OCI-LY7 (cell line): ENCODE data around the gene GID8. TPM values are rescaled to one million over a fixed set of nuclear protein-coding genes. Genes with fewer than 3 reads are reported as not detected.

Experiments used
- BruUV-seq: library from RNA; stranded (reverse); fragments of 400-500 nt; replicated peaks from 2 replicates; lab custom pipeline; 2021; lab: Mats Ljungman, UMichigan
- CTCF ChIA-PET: fragments of 300-600 bp; sonication (Branson Sonifier 250); formaldehyde crosslinking; loops from one replicate; lab custom pipeline; 2022; ENCODE audit warnings: antibody characterized with exemption; ENCODE audit not compliant: unreplicated experiment; lab: Charles Lee
- POLR2A ChIA-PET: fragments of 300-600 bp; sonication (Branson Sonifier 250); formaldehyde crosslinking; loops from one replicate; lab custom pipeline; 2022; ENCODE audit warnings: antibody characterized with exemption; lab: Charles Lee
- DNase-seq: peaks from one replicate; pipeline ENCODE4 v3.0.0-alpha.2; 2015; ENCODE audit warnings: low spot score
- H2AFZ ChIP-seq: fragments of 200-600 bp; sonication (generic), shearing (Covaris generic); 2 replicates; pipeline ENCODE4 v1.6.1; 2014; ENCODE audit warnings: mild to moderate bottlenecking, antibody characterized with exemption, low read length, moderate library complexity
- H3K27ac ChIP-seq: fragments of 200-600 bp; sonication (generic); 2 replicates; pipeline ENCODE4 v1.5.1; 2014; ENCODE audit warnings: mixed run types, low read depth, mild to moderate bottlenecking, moderate library complexity, low read length, inconsistent platforms; ENCODE audit not compliant: poor library complexity, severe bottlenecking
- H3K36me3 ChIP-seq: fragments of 200-600 bp; sonication (generic); 2 replicates; pipeline ENCODE4 v1.6.1; 2014; ENCODE audit warnings: mild to moderate bottlenecking, antibody characterized with exemption, low read length, moderate library complexity, mixed read lengths; ENCODE audit not compliant: insufficient read depth
- H3K4me1 ChIP-seq: fragments of 200-600 bp; sonication (generic); 2 replicates; pipeline ENCODE4 v1.5.1; 2014; ENCODE audit warnings: mild to moderate bottlenecking, low read length; ENCODE audit not compliant: insufficient read depth, poor library complexity, severe bottlenecking
- H3K4me2 ChIP-seq: fragments of 200-600 bp; sonication (generic); 2 replicates; pipeline ENCODE4 v1.6.1; 2014; ENCODE audit warnings: mild to moderate bottlenecking, low read length
- H3K4me3 ChIP-seq: fragments of 200-600 bp; sonication (generic); 2 replicates; pipeline ENCODE4 v1.5.1; 2014; ENCODE audit warnings: mild to moderate bottlenecking, low read depth, low read length; ENCODE audit not compliant: poor library complexity, severe bottlenecking
- H3K79me2 ChIP-seq: fragments of 200-600 bp; sonication (generic); 2 replicates; pipeline ENCODE4 v1.6.1; 2016; ENCODE audit warnings: low read depth, mild to moderate bottlenecking, low read length, moderate library complexity, mixed read lengths; ENCODE audit not compliant: insufficient read depth
- H3K9me2 ChIP-seq: fragments of 200-600 bp; sonication (generic); 2 replicates; pipeline ENCODE4 v1.6.1; 2016; ENCODE audit warnings: mild to moderate bottlenecking, low read length, mixed read lengths; ENCODE audit not compliant: insufficient read depth
- H3K9me3 ChIP-seq: fragments of 200-600 bp; sonication (generic); 2 replicates; pipeline ENCODE4 v1.6.1; 2014; ENCODE audit warnings: mild to moderate bottlenecking, mixed run types, low read length, mixed read lengths
- H4K20me1 ChIP-seq: fragments of 200-600 bp; sonication (generic); 2 replicates; pipeline ENCODE4 v1.6.1; 2014; ENCODE audit warnings: mild to moderate bottlenecking, antibody characterized with exemption, low read length, moderate library complexity, mixed read lengths; ENCODE audit not compliant: insufficient read depth
- CTCF ChIP-seq: fragments of 200-600 bp; sonication (generic); conservative IDR thresholded peaks from 2 replicates; pipeline ENCODE4 v1.5.1; 2014; ENCODE audit warnings: mild to moderate bottlenecking, antibody characterized with exemption, low read length, moderate library complexity, mixed read lengths
- EZH2phosphoT487 ChIP-seq: fragments of 200-600 bp; sonication (generic); IDR thresholded peaks from 2 replicates; pipeline ENCODE4 v1.6.1; 2018; ENCODE audit warnings: low read depth, borderline replicate concordance, mild to moderate bottlenecking, mixed run types, antibody characterized with exemption, low read length, moderate library complexity, mixed read lengths
- intact Hi-C: fragments of 100-400 bp; cut with micrococcal nuclease; formaldehyde crosslinking; loops from one replicate; pipeline ENCODE4 v1.10.0; 2022; ENCODE audit not compliant: unreplicated experiment
- total RNA-seq, 2 experiments: library from RNA; depleted of rRNA in 1 of 2; stranded (reverse); fragments of >200 nt in 1 of 2; shearing (Covaris generic) in 1 of 2; gene quantifications; 2 replicates each; pipeline ENCODE4 v1.2.3, GENCODE V29; 2014 to 2022

GID8 gene
- total RNA-seq, 2 experiments from 2014 or later, result 28.7 to 47.7 TPM

GRCh38 chr20:62975251-62975760 lies 37.4 kb downstream of the GID8 start:
- POLR2A ChIA-PET, result no interaction called here
- TF ChIP-seq CTCF (no peak), EZH2phosphoT487 (no peak)
- H3K9me3 ChIP-seq, result no peaks in the 10 kb centered on the region
- H3K36me3 ChIP-seq, result no peaks in the 10 kb centered on the region
- no TSS peak for BruUV-seq
- no peak overlapping the region for H3K4me2 ChIP-seq
- intact Hi-C loops, result no loop called here
- H3K9me2 ChIP-seq, result no peaks in the 10 kb centered on the region
- no peak for DNase-seq
- peaks cover 18% of the 10 kb centered on the region for H3K4me1 ChIP-seq
- CTCF ChIA-PET, result no interaction called here
- no peak overlapping the region for H3K27ac ChIP-seq
- no peaks in the 10 kb centered on the region for H3K79me2 ChIP-seq
- no peaks in the 10 kb centered on the region for H4K20me1 ChIP-seq
- H2AFZ ChIP-seq, result no peak overlapping the region
- H3K4me3 ChIP-seq, result no peak overlapping the region

GRCh38 chr20:62975812-62976508 lies 38.0 kb downstream of the GID8 start:
- no peaks in the 10 kb centered on the region for H3K9me2 ChIP-seq
- BruUV-seq, result no TSS peak
- CTCF ChIA-PET, result no interaction called here
- TF ChIP-seq CTCF (no peak), EZH2phosphoT487 (no peak)
- H3K4me3 ChIP-seq, result no peak overlapping the region
- DNase-seq, result no peak
- H3K9me3 ChIP-seq, result no peaks in the 10 kb centered on the region
- H3K4me2 ChIP-seq, result no peak overlapping the region
- H3K4me1 ChIP-seq, result peaks cover 18% of the 10 kb centered on the region
- H4K20me1 ChIP-seq, result no peaks in the 10 kb centered on the region
- H2AFZ ChIP-seq, result no peak overlapping the region
- no peaks in the 10 kb centered on the region for H3K36me3 ChIP-seq
- H3K27ac ChIP-seq, result no peak overlapping the region
- POLR2A ChIA-PET, result no interaction called here
- no peaks in the 10 kb centered on the region for H3K79me2 ChIP-seq
- intact Hi-C loops, result no loop called here

- no TSS peak for BruUV-seq
- H3K9me2 ChIP-seq, result no peaks in the 10 kb centered on the region
- no peaks in the 10 kb centered on the region for H3K79me2 ChIP-seq
- no peaks in the 10 kb centered on the region for H3K9me3 ChIP-seq
- CTCF ChIA-PET, result no interaction called here
- POLR2A ChIA-PET, result no interaction called here
- TF ChIP-seq CTCF (no peak), EZH2phosphoT487 (no peak)
- H2AFZ ChIP-seq, result no peak overlapping the region
- DNase-seq, result no peak
- H4K20me1 ChIP-seq, result no peaks in the 10 kb centered on the region
- peaks cover 18% of the 10 kb centered on the region for H3K4me1 ChIP-seq
- no peak overlapping the region for H3K4me3 ChIP-seq
- H3K4me2 ChIP-seq, result no peak overlapping the region
- intact Hi-C loops, result no loop called here
- H3K27ac ChIP-seq, result no peak overlapping the region
- no peaks in the 10 kb centered on the region for H3K36me3 ChIP-seq
Measured at GRCh38 chr20:62976886-62977285, 38.9 kb downstream of the GID8 start.
